ENCODE data around the gene LRRN4CL.

The LRRN4CL gene

GRCh38 chr11:62719302-62719978 is 30.1 kb upstream of the LRRN4CL start:
- Histone ChIP-seq H3K27me3 (ENCODE audit: control insufficient read depth in 3 of 3, insufficient read depth in 3 of 3, low read depth in 1 of 3, low read length in 3 of 3) (no peaks in the 10 kb centered on the region), H2BK120ac (ENCODE audit: low read depth, low read length) (no peak overlapping the region), H3K4me3 (ENCODE audit: low read length in 2 of 2) (no peak overlapping the region), H3K36me3 (replicated peaks in 1 of 2; ENCODE audit: control insufficient read depth in 2 of 2, insufficient read depth in 2 of 2, low read length in 2 of 2) (peaks cover 64 to 99% of the 10 kb centered on the region in 2 donors), H3K14ac (ENCODE audit: low read length) (no peak overlapping the region), H2AFZ (ENCODE audit: low read length) (no peak overlapping the region), H3K9me3 (replicated peaks in 1 of 2; ENCODE audit: control insufficient read depth in 2 of 2, insufficient read depth in 1 of 2, low read depth in 1 of 2, low read length in 2 of 2) (no peaks in the 10 kb centered on the region), H3K4me1 (ENCODE audit: control insufficient read depth in 2 of 2, insufficient read depth in 1 of 2, low read depth in 1 of 2, low read length in 2 of 2) (peaks cover 0 to 4% of the 10 kb centered on the region in 2 donors), H3K23ac (ENCODE audit: low read depth, low read length, poor library complexity) (no peak overlapping the region), H3K18ac (ENCODE audit: low read length) (no peak overlapping the region), H2BK12ac (ENCODE audit: low read length) (no peak overlapping the region), H3K79me1 (ENCODE audit: low read depth, low read length) (no peaks in the 10 kb centered on the region), H3K4ac (ENCODE audit: low read length) (no peak overlapping the region), H2BK5ac (ENCODE audit: low read length) (no peak overlapping the region), H3K9ac (ENCODE audit: low read depth, low read length, poor library complexity) (no peak overlapping the region), H2BK15ac (ENCODE audit: low read length) (no peak overlapping the region), H4K8ac (ENCODE audit: low read depth, low read length) (no peak overlapping the region), H4K91ac (ENCODE audit: low read depth, low read length, poor library complexity) (no peak overlapping the region), H3K4me2 (ENCODE audit: insufficient read depth, low read length, poor library complexity, severe bottlenecking) (no peak overlapping the region), H3K27ac (replicated peaks; ENCODE audit: low read length) (no peak overlapping the region), H2AK5ac (ENCODE audit: low read depth, low read length) (no peak overlapping the region)
- no CpG with 5 or more reads among the region's 2 CpGs for WGBS, 2 donors (ENCODE audit: extremely low coverage in 2 of 2, insufficient read length in 2 of 2, insufficient replicate concordance in 1 of 2)
- DNase-seq (ENCODE audit: low spot score): no peak

DNA sequence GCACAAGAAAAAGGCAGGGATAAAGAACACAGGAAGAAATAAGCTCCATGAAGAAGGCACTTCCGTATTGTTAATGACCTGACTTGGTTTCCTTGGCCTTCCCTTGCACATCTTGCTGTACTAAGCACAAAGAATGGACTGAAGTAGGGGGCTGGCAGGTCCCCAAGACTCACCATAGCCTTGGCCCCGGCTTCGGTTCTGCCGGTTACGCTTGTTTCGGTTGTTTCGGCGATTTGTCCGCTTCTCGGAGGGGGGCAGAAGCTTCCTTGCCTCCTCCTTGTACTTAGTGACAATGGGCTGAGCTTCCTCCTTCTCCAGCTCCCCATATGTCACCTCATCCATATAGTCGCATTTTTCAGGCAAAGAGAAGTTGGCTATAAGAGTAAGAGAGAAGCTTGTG is 27.5 kb upstream of the LRRN4CL start:
- H2BK5ac ChIP-seq (ENCODE audit: low read length): no peak overlapping the region
- no peak overlapping the region for H2BK120ac ChIP-seq (ENCODE audit: low read depth, low read length)
- no peak overlapping the region for H3K9ac ChIP-seq (ENCODE audit: low read depth, low read length, poor library complexity)
- H3K9me3 ChIP-seq (replicated peaks in 1 of 2; ENCODE audit: control insufficient read depth in 2 of 2, insufficient read depth in 1 of 2, low read depth in 1 of 2, low read length in 2 of 2): no peaks in the 10 kb centered on the region
- no peak overlapping the region for H3K4me2 ChIP-seq (ENCODE audit: insufficient read depth, low read length, poor library complexity, severe bottlenecking)
- H3K4me3 ChIP-seq (ENCODE audit: low read length in 2 of 2): no peak overlapping the region
- H3K23ac ChIP-seq (ENCODE audit: low read depth, low read length, poor library complexity): no peak overlapping the region
- no peak overlapping the region for H3K14ac ChIP-seq (ENCODE audit: low read length)
- H2AK5ac ChIP-seq (ENCODE audit: low read depth, low read length): no peak overlapping the region
- no peaks in the 10 kb centered on the region for H3K4me1 ChIP-seq (ENCODE audit: control insufficient read depth in 2 of 2, insufficient read depth in 1 of 2, low read depth in 1 of 2, low read length in 2 of 2)
- no peak overlapping the region for H3K27ac ChIP-seq (replicated peaks; ENCODE audit: low read length)
- no peak for DNase-seq (ENCODE audit: low spot score)
- H2BK15ac ChIP-seq (ENCODE audit: low read length): no peak overlapping the region
- no peaks in the 10 kb centered on the region for H3K27me3 ChIP-seq (ENCODE audit: control insufficient read depth in 3 of 3, insufficient read depth in 3 of 3, low read depth in 1 of 3, low read length in 3 of 3)
- peaks cover 58 to 99% of the 10 kb centered on the region in 2 donors for H3K36me3 ChIP-seq (replicated peaks in 1 of 2; ENCODE audit: control insufficient read depth in 2 of 2, insufficient read depth in 2 of 2, low read length in 2 of 2)
- H4K8ac ChIP-seq (ENCODE audit: low read depth, low read length): no peak overlapping the region
- no CpG with 5 or more reads among the region's 11 CpGs for WGBS, 2 donors (ENCODE audit: extremely low coverage in 2 of 2, insufficient read length in 2 of 2, insufficient replicate concordance in 1 of 2)
- H3K79me1 ChIP-seq (ENCODE audit: low read depth, low read length): no peaks in the 10 kb centered on the region
- H3K4ac ChIP-seq (ENCODE audit: low read length): no peak overlapping the region
- H2AFZ ChIP-seq (ENCODE audit: low read length): no peak overlapping the region
- no peak overlapping the region for H3K18ac ChIP-seq (ENCODE audit: low read length)
- no peak overlapping the region for H4K91ac ChIP-seq (ENCODE audit: low read depth, low read length, poor library complexity)
- H2BK12ac ChIP-seq (ENCODE audit: low read length): no peak overlapping the region

- no CpG with 5 or more reads among the region's 5 CpGs for WGBS, 2 donors (ENCODE audit: extremely low coverage in 2 of 2, insufficient read length in 2 of 2, insufficient replicate concordance in 1 of 2)
- Histone ChIP-seq H2BK15ac (ENCODE audit: low read length) (no peak overlapping the region), H3K18ac (ENCODE audit: low read length) (no peak overlapping the region), H2BK12ac (ENCODE audit: low read length) (no peak overlapping the region), H4K8ac (ENCODE audit: low read depth, low read length) (no peak overlapping the region), H3K9me3 (replicated peaks in 1 of 2; ENCODE audit: control insufficient read depth in 2 of 2, insufficient read depth in 1 of 2, low read depth in 1 of 2, low read length in 2 of 2) (no peaks in the 10 kb centered on the region), H3K4me1 (ENCODE audit: control insufficient read depth in 2 of 2, insufficient read depth in 1 of 2, low read depth in 1 of 2, low read length in 2 of 2) (no peaks in the 10 kb centered on the region), H2AK5ac (ENCODE audit: low read depth, low read length) (no peak overlapping the region), H3K9ac (ENCODE audit: low read depth, low read length, poor library complexity) (no peak overlapping the region), H3K14ac (ENCODE audit: low read length) (no peak overlapping the region), H2BK5ac (ENCODE audit: low read length) (no peak overlapping the region), H3K23ac (ENCODE audit: low read depth, low read length, poor library complexity) (no peak overlapping the region), H3K4ac (ENCODE audit: low read length) (no peak overlapping the region), H3K36me3 (replicated peaks in 1 of 2; ENCODE audit: control insufficient read depth in 2 of 2, insufficient read depth in 2 of 2, low read length in 2 of 2) (peaks cover 59 to 99% of the 10 kb centered on the region in 2 donors), H3K27me3 (ENCODE audit: control insufficient read depth in 3 of 3, insufficient read depth in 3 of 3, low read depth in 1 of 3, low read length in 3 of 3) (no peaks in the 10 kb centered on the region), H3K4me2 (ENCODE audit: insufficient read depth, low read length, poor library complexity, severe bottlenecking) (no peak overlapping the region), H2AFZ (ENCODE audit: low read length) (no peak overlapping the region), H3K4me3 (ENCODE audit: low read length in 2 of 2) (no peak overlapping the region), H3K27ac (replicated peaks; ENCODE audit: low read length) (no peak overlapping the region), H2BK120ac (ENCODE audit: low read depth, low read length) (no peak overlapping the region), H4K91ac (ENCODE audit: low read depth, low read length, poor library complexity) (no peak overlapping the region), H3K79me1 (ENCODE audit: low read depth, low read length) (no peaks in the 10 kb centered on the region)
- DNase-seq (ENCODE audit: low spot score): no peak
Measured at GRCh38 chr11:62716206-62716605, 26.9 kb upstream of the LRRN4CL start.

DNA sequence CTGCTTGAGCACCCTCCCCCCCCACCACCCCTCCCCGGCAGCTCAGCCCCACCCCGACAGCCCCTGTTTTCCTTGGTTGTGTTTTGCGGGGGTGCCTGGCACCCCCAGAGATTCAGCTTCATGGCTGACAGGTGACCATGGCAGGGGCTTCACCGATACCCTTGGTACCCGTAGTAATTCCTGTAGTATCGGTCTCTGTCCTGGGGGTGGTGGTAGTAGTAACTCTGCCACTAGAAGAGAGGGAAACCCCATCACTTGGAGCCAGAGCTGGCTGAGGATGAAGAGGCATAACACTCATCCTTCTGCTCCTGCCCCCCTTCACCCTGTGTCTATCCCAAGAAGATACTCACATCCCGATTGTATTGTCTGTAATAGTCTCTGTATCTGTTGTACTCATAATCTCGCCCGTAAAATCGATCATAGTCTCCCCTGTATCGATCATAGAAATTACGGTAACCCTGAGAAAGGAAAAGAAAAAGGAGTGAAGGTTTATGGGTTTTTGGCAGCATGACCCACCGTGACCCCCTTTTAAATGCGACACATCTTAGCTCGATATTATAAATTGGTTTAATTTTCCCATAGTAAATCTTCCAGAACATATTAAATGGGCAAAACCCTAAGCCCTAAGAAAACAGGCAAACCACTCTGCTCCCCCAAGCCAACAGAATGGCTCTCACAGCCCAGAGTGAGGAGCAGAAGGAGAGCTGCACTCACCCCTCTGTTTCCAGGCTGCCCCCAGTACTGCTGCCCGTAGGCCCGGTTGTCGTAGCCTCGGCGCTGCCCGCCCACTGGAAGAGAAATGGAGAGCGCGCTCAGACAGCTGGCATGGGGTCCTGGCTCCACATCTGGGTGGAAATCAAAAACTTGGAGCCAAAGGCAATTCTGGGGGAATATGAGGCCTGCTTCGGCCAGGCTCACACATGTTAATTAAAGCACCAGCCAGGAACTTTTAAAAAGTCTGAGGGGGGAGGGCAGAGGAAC is 26.1 kb upstream of the LRRN4CL start:
- no peak overlapping the region for H3K4me3 ChIP-seq (ENCODE audit: low read length in 2 of 2)
- H3K9ac ChIP-seq (ENCODE audit: low read depth, low read length, poor library complexity): no peak overlapping the region
- no peaks in the 10 kb centered on the region for H3K9me3 ChIP-seq (replicated peaks in 1 of 2; ENCODE audit: control insufficient read depth in 2 of 2, insufficient read depth in 1 of 2, low read depth in 1 of 2, low read length in 2 of 2)
- no peaks in the 10 kb centered on the region for H3K27me3 ChIP-seq (ENCODE audit: control insufficient read depth in 3 of 3, insufficient read depth in 3 of 3, low read depth in 1 of 3, low read length in 3 of 3)
- no peak overlapping the region for H3K4me2 ChIP-seq (ENCODE audit: insufficient read depth, low read length, poor library complexity, severe bottlenecking)
- no peaks in the 10 kb centered on the region for H3K4me1 ChIP-seq (ENCODE audit: control insufficient read depth in 2 of 2, insufficient read depth in 1 of 2, low read depth in 1 of 2, low read length in 2 of 2)
- no peaks in the 10 kb centered on the region for H3K79me1 ChIP-seq (ENCODE audit: low read depth, low read length)
- H3K14ac ChIP-seq (ENCODE audit: low read length): no peak overlapping the region
- WGBS, 2 donors (ENCODE audit: extremely low coverage in 2 of 2, insufficient read length in 2 of 2, insufficient replicate concordance in 1 of 2): no CpG with 5 or more reads among the region's 24 CpGs
- H2AK5ac ChIP-seq (ENCODE audit: low read depth, low read length): no peak overlapping the region
- H2AFZ ChIP-seq (ENCODE audit: low read length): no peak overlapping the region
- no peak overlapping the region for H3K27ac ChIP-seq (replicated peaks; ENCODE audit: low read length)
- no peak for DNase-seq (ENCODE audit: low spot score)
- H2BK120ac ChIP-seq (ENCODE audit: low read depth, low read length): no peak overlapping the region
- H2BK5ac ChIP-seq (ENCODE audit: low read length): no peak overlapping the region
- peak overlapping the region; percentile 31 for H3K23ac ChIP-seq (ENCODE audit: low read depth, low read length, poor library complexity)
- no peak overlapping the region for H4K8ac ChIP-seq (ENCODE audit: low read depth, low read length)
- no peak overlapping the region for H2BK12ac ChIP-seq (ENCODE audit: low read length)
- H3K18ac ChIP-seq (ENCODE audit: low read length): no peak overlapping the region
- H3K4ac ChIP-seq (ENCODE audit: low read length): no peak overlapping the region
- H4K91ac ChIP-seq (ENCODE audit: low read depth, low read length, poor library complexity): no peak overlapping the region
- H3K36me3 ChIP-seq (replicated peaks in 1 of 2; ENCODE audit: control insufficient read depth in 2 of 2, insufficient read depth in 2 of 2, low read length in 2 of 2): peaks cover 59 to 98% of the 10 kb centered on the region in 2 donors
- H2BK15ac ChIP-seq (ENCODE audit: low read length): no peak overlapping the region
